ENCODE results near the gene PDC. TPM values are rescaled to one million over a fixed set of nuclear protein-coding genes. Genes with fewer than 3 reads are reported as not detected.

The PDC gene
- total and polyA plus RNA-seq, 9 of the 15 experiments (the other 6 are each of a cell fraction or from before 2014, with no cell fraction given), result not detected

- TF ChIP-seq DLX4 (CRISPR knock-in tag; IDR thresholded peaks at IDR 0.05), result no peak
- TF ChIP-seq ZNF766 (CRISPR knock-in tag; conservative IDR thresholded peaks at IDR 0.05), result no peak
- 0 out of 3 replicates have a peak, but pooled peaks of 1 of the 2 experiments have one; percentile 62 for TF ChIP-seq CBX3 (IDR thresholded peaks at IDR 0.05; ENCODE audit: borderline replicate concordance in 1 of 2, low read length in 2 of 2)
- no peak for TF ChIP-seq HEY1 (CRISPR knock-in tag; IDR thresholded peaks at IDR 0.05; ENCODE audit: borderline replicate concordance)
- TF ChIP-seq ZNF589 (CRISPR knock-in tag; IDR thresholded peaks at IDR 0.05; ENCODE audit: low read depth), result no peak
- peak; percentile 13; the same call in 1 of the 2 replicates for TF ChIP-seq DEAF1 (CRISPR knock-in tag; IDR thresholded peaks at IDR 0.05)
- TF ChIP-seq IRF1 (CRISPR knock-in tag; IDR thresholded peaks at IDR 0.05; ENCODE audit: borderline replicate concordance), result no peak
- peak in 1 of 2 experiments; percentile 31; a peak in 1 of 4 replicates for TF ChIP-seq MAZ (CRISPR knock-in tag; conservative IDR thresholded peaks at IDR 0.05 in 1 of 2, IDR thresholded peaks at IDR 0.05 in 1 of 2)
- no peak for TF ChIP-seq SREBF1 (IDR thresholded peaks at IDR 0.05; ENCODE audit: borderline replicate concordance, low read depth, low read length)
- TF ChIP-seq JUNB (CRISPR knock-in tag; conservative IDR thresholded peaks at IDR 0.05), result no peak
- no peak for TF ChIP-seq DIDO1 (tag; IDR thresholded peaks at IDR 0.05; ENCODE audit: low read depth)
- peak; percentile 70 to 74 for TF ChIP-seq RAD21 (CRISPR knock-in tag; conservative IDR thresholded peaks at IDR 0.05 in 1 of 2, IDR thresholded peaks at IDR 0.05 in 1 of 2)
- TF ChIP-seq, protein P1, sequence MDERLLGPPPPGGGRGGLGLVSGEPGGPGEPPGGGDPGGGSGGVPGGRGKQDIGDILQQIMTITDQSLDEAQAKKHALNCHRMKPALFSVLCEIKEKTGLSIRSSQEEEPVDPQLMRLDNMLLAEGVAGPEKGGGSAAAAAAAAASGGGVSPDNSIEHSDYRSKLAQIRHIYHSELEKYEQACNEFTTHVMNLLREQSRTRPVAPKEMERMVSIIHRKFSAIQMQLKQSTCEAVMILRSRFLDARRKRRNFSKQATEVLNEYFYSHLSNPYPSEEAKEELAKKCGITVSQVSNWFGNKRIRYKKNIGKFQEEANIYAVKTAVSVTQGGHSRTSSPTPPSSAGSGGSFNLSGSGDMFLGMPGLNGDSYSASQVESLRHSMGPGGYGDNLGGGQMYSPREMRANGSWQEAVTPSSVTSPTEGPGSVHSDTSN (CRISPR knock-in tag; IDR thresholded peaks at IDR 0.05; ENCODE audit: low read depth), result no peak
- TF ChIP-seq, protein P1 (tag; conservative IDR thresholded peaks at IDR 0.05; ENCODE audit: low read depth), result no peak
- TF ChIP-seq BRD4 (IDR thresholded peaks at IDR 0.05), result no peak
- TF ChIP-seq CREM (IDR thresholded peaks at IDR 0.05; ENCODE audit: low read depth), result 0 out of 2 replicates have a peak, but pooled peaks have one; percentile 26
- TF ChIP-seq FOXP4 (CRISPR knock-in tag; IDR thresholded peaks at IDR 0.05; ENCODE audit: borderline replicate concordance), result no peak
- TF ChIP-seq ZNF76 (CRISPR knock-in tag; IDR thresholded peaks at IDR 0.05; ENCODE audit: borderline replicate concordance), result no peak
- TF ChIP-seq SIRT6 (IDR thresholded peaks at IDR 0.05; ENCODE audit: low read depth, low read length), result no peak
These were observed 56.4 kb downstream of the PDC start (continued) for GRCh38 chr1:186404454-186405051.
